HepG2 (cell line): Measurements from ENCODE around the gene MISP3. TPM values are rescaled to one million over a fixed set of nuclear protein-coding genes. Genes with fewer than 3 reads are reported as not detected.
A peak's percentile ranks its signal among the peaks of the same experiment; 100 is the strongest.

ENCODE experiments used
- BCL6 ChIP-seq: IDR thresholded peaks from 2 replicates; pipeline ENCODE4 v1.6.1; 2016; ENCODE audit warnings: missing genetic modification reagents, missing compliant biosample characterization
- CENPT ChIP-seq: sonication (generic); formaldehyde crosslinking; IDR thresholded peaks from 2 replicates; pipeline ENCODE4 v1.8.0; 2022; ENCODE audit warnings: low read depth, mild to moderate bottlenecking, moderate library complexity, missing genetic modification reagents
- LCORL ChIP-seq, 2 experiments: fragments of 450-650 bp in 1 of 2; sonication (generic) in 1 of 2; formaldehyde crosslinking in 1 of 2; IDR thresholded peaks; 2 replicates each; pipeline versions ENCODE4 v1.5.0 to v1.6.1; 2017 to 2020; ENCODE audit warnings: antibody characterized with exemption in 1 of 2, missing genetic modification reagents in 1 of 2
- ZNF24 ChIP-seq: fragments of 450-650 bp; IDR thresholded peaks from 2 replicates; pipeline ENCODE4 v1.6.1; 2017; ENCODE audit warnings: antibody characterized with exemption, mild to moderate bottlenecking
- ZNF563 ChIP-seq: sonication (generic); formaldehyde crosslinking; IDR thresholded peaks from 2 replicates; pipeline ENCODE4 v1.8.0; 2022; ENCODE audit warnings: mild to moderate bottlenecking, moderate library complexity, missing genetic modification reagents
- ZNF766 ChIP-seq: sonication (generic); formaldehyde crosslinking; IDR thresholded peaks from 2 replicates; pipeline ENCODE4 v1.5.0; 2020; ENCODE audit warnings: missing genetic modification reagents, borderline replicate concordance
- polyA plus RNA-seq, 8 experiments: library from polyadenylated mRNA; depleted of rRNA in 3 of 8; stranded (reverse) in 7 of 8; unstranded in 1 of 8; fragments of >200 nt; fragmentation: Illumina TruSeq in 4 of 8; extraction: Trizol in 4 of 8; gene quantifications; 2 replicates each; pipeline versions ENCODE4 v1.2.1 to v1.2.3, GENCODE V29; 2011 to 2016; ENCODE audit warnings: low read depth in 4 of 8, missing spikeins in 1 of 8, mixed read lengths in 1 of 8; ENCODE audit not compliant: insufficient read depth in 1 of 8
- total RNA-seq, 5 experiments: library from RNA; depleted of rRNA; stranded (reverse); fragments of >200 nt; fragmentation: Illumina TruSeq; extraction: Trizol; gene quantifications; 2 replicates each; pipeline ENCODE4 v1.2.3, GENCODE V29; 2016; ENCODE audit warnings: low read depth in 1 of 5
- TF ChIP-seq, protein P1 (sequence below): sonication (generic); formaldehyde crosslinking; IDR thresholded peaks from one replicate; pipeline ENCODE4 v1.5.1; 2020; ENCODE audit warnings: mild to moderate bottlenecking, missing genetic modification reagents; ENCODE audit errors: not compliant biosample characterization
- TF ChIP-seq, protein P2 (sequence below): IDR thresholded peaks from 2 replicates; pipeline ENCODE4 v1.6.1; 2016; ENCODE audit warnings: mild to moderate bottlenecking, missing biosample characterization, missing genetic modification reagents
- TF ChIP-seq, protein P3 (sequence below): sonication (generic); formaldehyde crosslinking; IDR thresholded peaks from 2 replicates; pipeline ENCODE4 v1.4.0; 2020; ENCODE audit warnings: mild to moderate bottlenecking, missing genetic modification reagents
- TF ChIP-seq, protein P4 (sequence below): sonication (generic); formaldehyde crosslinking; IDR thresholded peaks from 2 replicates; pipeline ENCODE4 v1.4.0; 2020; ENCODE audit warnings: missing genetic modification reagents

MISP3 gene
- total and polyA plus RNA-seq, 2 of the 13 experiments (the other 11 are each of a cell fraction or from before 2014, with no cell fraction given), result 2.5 to 5.4 TPM

DNA sequence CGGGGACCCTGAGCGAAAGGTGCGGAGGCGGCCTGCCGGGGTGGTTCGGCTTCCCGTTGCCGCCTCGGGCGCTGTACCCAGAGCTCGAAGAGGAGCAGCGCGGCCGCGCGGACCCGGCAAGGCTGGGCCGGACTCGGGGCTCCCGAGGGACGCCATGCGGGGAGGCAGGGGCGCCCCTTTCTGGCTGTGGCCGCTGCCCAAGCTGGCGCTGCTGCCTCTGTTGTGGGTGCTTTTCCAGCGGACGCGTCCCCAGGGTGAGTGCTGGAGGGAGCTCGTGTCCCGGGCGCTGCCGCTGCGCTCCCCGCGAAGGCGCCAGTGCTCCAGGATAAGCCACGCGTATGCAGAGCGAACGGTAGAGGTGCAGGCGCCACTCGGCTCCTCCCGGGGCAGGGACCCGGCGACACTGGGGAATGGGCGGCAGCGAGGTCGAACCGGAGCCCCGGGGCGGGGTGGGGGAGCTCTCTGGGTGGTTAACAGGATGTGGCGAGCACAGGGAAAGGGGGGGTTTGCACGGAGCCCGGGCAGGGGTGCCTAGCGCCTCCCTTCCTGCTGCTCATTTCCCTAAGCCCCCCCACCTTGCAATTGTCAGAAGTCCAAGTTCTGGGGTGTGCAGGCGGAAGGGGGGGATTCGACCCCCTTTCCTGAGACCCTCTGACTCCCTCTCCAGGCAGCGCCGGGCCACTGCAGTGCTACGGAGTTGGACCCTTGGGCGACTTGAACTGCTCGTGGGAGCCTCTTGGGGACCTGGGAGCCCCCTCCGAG, 40.7 kb upstream of the MISP3 start, which contains the start of gene IL27RA (continued):
- TF ChIP-seq, protein P1, sequence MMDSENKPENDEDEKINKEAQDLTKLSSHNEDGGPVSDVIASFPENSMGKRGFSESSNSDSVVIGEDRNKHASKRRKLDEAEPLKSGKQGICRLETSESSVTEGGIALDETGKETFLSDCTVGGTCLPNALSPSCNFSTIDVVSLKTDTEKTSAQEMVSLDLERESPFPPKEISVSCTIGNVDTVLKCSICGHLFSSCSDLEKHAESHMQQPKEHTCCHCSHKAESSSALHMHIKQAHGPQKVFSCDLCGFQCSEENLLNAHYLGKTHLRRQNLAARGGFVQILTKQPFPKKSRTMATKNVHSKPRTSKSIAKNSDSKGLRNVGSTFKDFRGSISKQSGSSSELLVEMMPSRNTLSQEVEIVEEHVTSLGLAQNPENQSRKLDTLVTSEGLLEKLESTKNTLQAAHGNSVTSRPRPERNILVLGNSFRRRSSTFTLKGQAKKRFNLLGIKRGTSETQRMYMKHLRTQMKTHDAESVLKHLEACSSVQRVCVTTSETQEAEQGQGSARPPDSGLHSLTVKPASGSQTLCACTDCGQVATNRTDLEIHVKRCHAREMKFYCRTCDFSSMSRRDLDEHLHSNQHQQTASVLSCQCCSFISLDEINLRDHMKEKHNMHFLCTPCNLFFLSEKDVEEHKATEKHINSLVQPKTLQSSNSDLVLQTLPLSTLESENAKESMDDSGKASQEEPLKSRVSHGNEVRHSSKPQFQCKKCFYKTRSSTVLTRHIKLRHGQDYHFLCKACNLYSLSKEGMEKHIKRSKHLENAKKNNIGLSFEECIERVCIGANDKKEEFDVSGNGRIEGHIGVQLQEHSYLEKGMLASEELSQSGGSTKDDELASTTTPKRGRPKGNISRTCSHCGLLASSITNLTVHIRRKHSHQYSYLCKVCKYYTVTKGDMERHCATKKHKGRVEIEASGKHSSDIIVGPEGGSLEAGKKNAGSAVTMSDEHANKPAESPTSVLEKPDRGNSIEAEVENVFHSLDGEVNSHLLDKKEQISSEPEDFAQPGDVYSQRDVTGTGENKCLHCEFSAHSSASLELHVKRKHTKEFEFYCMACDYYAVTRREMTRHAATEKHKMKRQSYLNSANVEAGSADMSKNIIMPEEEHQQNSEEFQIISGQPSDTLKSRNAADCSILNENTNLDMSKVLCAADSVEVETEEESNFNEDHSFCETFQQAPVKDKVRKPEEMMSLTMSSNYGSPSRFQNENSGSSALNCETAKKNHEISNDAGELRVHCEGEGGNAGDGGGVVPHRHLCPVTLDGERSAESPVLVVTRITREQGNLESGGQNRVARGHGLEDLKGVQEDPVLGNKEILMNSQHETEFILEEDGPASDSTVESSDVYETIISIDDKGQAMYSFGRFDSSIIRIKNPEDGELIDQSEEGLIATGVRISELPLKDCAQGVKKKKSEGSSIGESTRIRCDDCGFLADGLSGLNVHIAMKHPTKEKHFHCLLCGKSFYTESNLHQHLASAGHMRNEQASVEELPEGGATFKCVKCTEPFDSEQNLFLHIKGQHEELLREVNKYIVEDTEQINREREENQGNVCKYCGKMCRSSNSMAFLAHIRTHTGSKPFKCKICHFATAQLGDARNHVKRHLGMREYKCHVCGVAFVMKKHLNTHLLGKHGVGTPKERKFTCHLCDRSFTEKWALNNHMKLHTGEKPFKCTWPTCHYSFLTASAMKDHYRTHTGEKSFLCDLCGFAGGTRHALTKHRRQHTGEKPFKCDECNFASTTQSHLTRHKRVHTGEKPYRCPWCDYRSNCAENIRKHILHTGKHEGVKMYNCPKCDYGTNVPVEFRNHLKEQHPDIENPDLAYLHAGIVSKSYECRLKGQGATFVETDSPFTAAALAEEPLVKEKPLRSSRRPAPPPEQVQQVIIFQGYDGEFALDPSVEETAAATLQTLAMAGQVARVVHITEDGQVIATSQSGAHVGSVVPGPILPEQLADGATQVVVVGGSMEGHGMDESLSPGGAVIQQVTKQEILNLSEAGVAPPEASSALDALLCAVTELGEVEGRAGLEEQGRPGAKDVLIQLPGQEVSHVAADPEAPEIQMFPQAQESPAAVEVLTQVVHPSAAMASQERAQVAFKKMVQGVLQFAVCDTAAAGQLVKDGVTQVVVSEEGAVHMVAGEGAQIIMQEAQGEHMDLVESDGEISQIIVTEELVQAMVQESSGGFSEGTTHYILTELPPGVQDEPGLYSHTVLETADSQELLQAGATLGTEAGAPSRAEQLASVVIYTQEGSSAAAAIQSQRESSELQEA, result peak; percentile 76
- TF ChIP-seq LCORL (IDR thresholded peaks at IDR 0.05) (no peak), LCORL (CRISPR knock-in tag; IDR thresholded peaks at IDR 0.05) (peak; percentile 47; the same call in 1 of the 2 replicates), BCL6 (CRISPR knock-in tag) (no peak), ZNF766 (no peak; the same call in 1 of the 2 replicates), ZNF24 (no peak), CENPT (CRISPR knock-in tag) (peak; percentile 85; the same call in 1 of the 2 replicates), ZNF563 (peak; percentile 56)
- TF ChIP-seq, protein P2, sequence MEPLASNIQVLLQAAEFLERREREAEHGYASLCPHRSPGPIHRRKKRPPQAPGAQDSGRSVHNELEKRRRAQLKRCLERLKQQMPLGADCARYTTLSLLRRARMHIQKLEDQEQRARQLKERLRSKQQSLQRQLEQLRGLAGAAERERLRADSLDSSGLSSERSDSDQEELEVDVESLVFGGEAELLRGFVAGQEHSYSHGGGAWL (CRISPR knock-in tag), result 0 out of 2 replicates have a peak, but pooled peaks have one; percentile 29
- TF ChIP-seq, protein P3, sequence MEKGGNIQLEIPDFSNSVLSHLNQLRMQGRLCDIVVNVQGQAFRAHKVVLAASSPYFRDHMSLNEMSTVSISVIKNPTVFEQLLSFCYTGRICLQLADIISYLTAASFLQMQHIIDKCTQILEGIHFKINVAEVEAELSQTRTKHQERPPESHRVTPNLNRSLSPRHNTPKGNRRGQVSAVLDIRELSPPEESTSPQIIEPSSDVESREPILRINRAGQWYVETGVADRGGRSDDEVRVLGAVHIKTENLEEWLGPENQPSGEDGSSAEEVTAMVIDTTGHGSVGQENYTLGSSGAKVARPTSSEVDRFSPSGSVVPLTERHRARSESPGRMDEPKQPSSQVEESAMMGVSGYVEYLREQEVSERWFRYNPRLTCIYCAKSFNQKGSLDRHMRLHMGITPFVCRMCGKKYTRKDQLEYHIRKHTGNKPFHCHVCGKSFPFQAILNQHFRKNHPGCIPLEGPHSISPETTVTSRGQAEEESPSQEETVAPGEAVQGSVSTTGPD (CRISPR knock-in tag), result 0 out of 2 replicates have a peak, but pooled peaks have one; percentile 54
- TF ChIP-seq, protein P4, sequence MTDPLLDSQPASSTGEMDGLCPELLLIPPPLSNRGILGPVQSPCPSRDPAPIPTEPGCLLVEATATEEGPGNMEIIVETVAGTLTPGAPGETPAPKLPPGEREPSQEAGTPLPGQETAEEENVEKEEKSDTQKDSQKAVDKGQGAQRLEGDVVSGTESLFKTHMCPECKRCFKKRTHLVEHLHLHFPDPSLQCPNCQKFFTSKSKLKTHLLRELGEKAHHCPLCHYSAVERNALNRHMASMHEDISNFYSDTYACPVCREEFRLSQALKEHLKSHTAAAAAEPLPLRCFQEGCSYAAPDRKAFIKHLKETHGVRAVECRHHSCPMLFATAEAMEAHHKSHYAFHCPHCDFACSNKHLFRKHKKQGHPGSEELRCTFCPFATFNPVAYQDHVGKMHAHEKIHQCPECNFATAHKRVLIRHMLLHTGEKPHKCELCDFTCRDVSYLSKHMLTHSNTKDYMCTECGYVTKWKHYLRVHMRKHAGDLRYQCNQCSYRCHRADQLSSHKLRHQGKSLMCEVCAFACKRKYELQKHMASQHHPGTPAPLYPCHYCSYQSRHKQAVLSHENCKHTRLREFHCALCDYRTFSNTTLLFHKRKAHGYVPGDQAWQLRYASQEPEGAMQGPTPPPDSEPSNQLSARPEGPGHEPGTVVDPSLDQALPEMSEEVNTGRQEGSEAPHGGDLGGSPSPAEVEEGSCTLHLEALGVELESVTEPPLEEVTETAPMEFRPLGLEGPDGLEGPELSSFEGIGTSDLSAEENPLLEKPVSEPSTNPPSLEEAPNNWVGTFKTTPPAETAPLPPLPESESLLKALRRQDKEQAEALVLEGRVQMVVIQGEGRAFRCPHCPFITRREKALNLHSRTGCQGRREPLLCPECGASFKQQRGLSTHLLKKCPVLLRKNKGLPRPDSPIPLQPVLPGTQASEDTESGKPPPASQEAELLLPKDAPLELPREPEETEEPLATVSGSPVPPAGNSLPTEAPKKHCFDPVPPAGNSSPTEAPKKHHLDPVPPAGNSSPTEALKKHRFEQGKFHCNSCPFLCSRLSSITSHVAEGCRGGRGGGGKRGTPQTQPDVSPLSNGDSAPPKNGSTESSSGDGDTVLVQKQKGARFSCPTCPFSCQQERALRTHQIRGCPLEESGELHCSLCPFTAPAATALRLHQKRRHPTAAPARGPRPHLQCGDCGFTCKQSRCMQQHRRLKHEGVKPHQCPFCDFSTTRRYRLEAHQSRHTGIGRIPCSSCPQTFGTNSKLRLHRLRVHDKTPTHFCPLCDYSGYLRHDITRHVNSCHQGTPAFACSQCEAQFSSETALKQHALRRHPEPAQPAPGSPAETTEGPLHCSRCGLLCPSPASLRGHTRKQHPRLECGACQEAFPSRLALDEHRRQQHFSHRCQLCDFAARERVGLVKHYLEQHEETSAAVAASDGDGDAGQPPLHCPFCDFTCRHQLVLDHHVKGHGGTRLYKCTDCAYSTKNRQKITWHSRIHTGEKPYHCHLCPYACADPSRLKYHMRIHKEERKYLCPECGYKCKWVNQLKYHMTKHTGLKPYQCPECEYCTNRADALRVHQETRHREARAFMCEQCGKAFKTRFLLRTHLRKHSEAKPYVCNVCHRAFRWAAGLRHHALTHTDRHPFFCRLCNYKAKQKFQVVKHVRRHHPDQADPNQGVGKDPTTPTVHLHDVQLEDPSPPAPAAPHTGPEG, result peak; percentile 38; the same call in 1 of the 2 replicates
